ENCODE measurements around the gene AGT.

The AGT gene

GRCh38 chr1:230713915-230714764 lies at the start of gene AGT:
Gene AGT, minus strand, starts transcription at chr1:230714122. Its CDS starts 3,299 bp downstream, at chr1:230710823.
- DNase-seq (ENCODE audit: low read depth), result no peak

GRCh38 chr1:230761443-230762167 lies 47.7 kb upstream of the AGT start:
- DNase-seq (ENCODE audit: low read depth), result no peak

- DNase-seq (ENCODE audit: low read depth), result no peak
Measured at GRCh38 chr1:230760360-230760827, 46.5 kb upstream of the AGT start.

- DNase-seq (ENCODE audit: low read depth), result no peak
Measured at GRCh38 chr1:230759369-230760065, 45.6 kb upstream of the AGT start.

- no peak for DNase-seq (ENCODE audit: low read depth)
Measured at GRCh38 chr1:230758709-230759368, 44.9 kb upstream of the AGT start.

- no peak for DNase-seq (ENCODE audit: low read depth)
Measured at GRCh38 chr1:230757856-230758708, 44.2 kb upstream of the AGT start.

GRCh38 chr1:230754796-230755195 lies 40.9 kb upstream of the AGT start:
- DNase-seq (ENCODE audit: low read depth), result no peak

- no peak for DNase-seq (ENCODE audit: low read depth)
Measured at GRCh38 chr1:230753586-230754251, 39.8 kb upstream of the AGT start.

- no peak for DNase-seq (ENCODE audit: low read depth)
Measured at GRCh38 chr1:230753191-230753585, 39.3 kb upstream of the AGT start.

- DNase-seq (ENCODE audit: low read depth), result no peak
Measured at GRCh38 chr1:230752407-230752806, 38.5 kb upstream of the AGT start.

- no peak for DNase-seq (ENCODE audit: low read depth)
Measured at GRCh38 chr1:230750986-230751625, 37.2 kb upstream of the AGT start.

GRCh38 chr1:230750576-230750975 lies 36.7 kb upstream of the AGT start:
- DNase-seq (ENCODE audit: low read depth), result no peak

GRCh38 chr1:230749635-230750034 lies 35.7 kb upstream of the AGT start:
- DNase-seq (ENCODE audit: low read depth), result no peak

- no peak for DNase-seq (ENCODE audit: low read depth)
Measured at GRCh38 chr1:230749150-230749549, 35.2 kb upstream of the AGT start.

- DNase-seq (ENCODE audit: low read depth), result no peak
Measured at GRCh38 chr1:230747890-230748800, 34.2 kb upstream of the AGT start.

- no peak for DNase-seq (ENCODE audit: low read depth)
Measured at GRCh38 chr1:230747127-230747730, 33.3 kb upstream of the AGT start, which contains the start of gene CAPN9. Gene CAPN9, plus strand, starts transcription at chr1:230747388. Its CDS starts 109 bp downstream, at chr1:230747497.

GRCh38 chr1:230746617-230747016 lies 32.7 kb upstream of the AGT start:
- DNase-seq (ENCODE audit: low read depth), result no peak

GRCh38 chr1:230745071-230745470 lies 31.1 kb upstream of the AGT start:
- DNase-seq (ENCODE audit: low read depth), result no peak
